Vagina (tissue), 2 donors: ENCODE data around the gene KCTD20. TPM values are rescaled to one million over a fixed set of nuclear protein-coding genes. Genes with fewer than 3 reads are reported as not detected.
"Not testable (repeated sequence)": the region's sequence is repeated elsewhere in the genome, so short reads cannot be mapped to it uniquely, and the experiment has no call there.

Experiments
- DNase-seq, 2 donors: peaks; one replicate each; pipeline ENCODE4 v3.0.0-alpha.2; 2017; ENCODE audit errors: extremely low spot score in 2 of 2
- H3K27ac ChIP-seq: fragments of 200-600 bp; sonication (generic); one replicate; pipeline ENCODE4 v1.5.1; 2019
- H3K27me3 ChIP-seq: fragments of 200-600 bp; sonication (generic); one replicate; pipeline ENCODE4 v1.5.1; 2019
- H3K36me3 ChIP-seq, 2 donors: fragments of 200-600 bp; sonication (generic); one replicate each; pipeline ENCODE4 v1.5.1; 2017 to 2019
- H3K4me1 ChIP-seq: fragments of 200-600 bp; sonication (generic); one replicate; pipeline ENCODE4 v1.5.1; 2019
- H3K4me3 ChIP-seq, 2 donors: fragments of 200-600 bp; sonication (generic); 1 replicate in 1 of 2; 2 replicates in 1 of 2; pipeline ENCODE4 v1.5.1; 2016 to 2019
- H3K9me3 ChIP-seq: fragments of 200-600 bp; sonication (generic); one replicate; pipeline ENCODE4 v1.5.1; 2019
- POLR2A ChIP-seq, 2 donors: fragments of 450-650 bp; IDR thresholded peaks; one replicate each; pipeline ENCODE4 v1.6.1; 2017; ENCODE audit warnings: antibody characterized with exemption in 2 of 2, mild to moderate bottlenecking in 2 of 2, moderate library complexity in 2 of 2
- POLR2AphosphoS5 ChIP-seq, 2 donors: sonication (generic); formaldehyde crosslinking; IDR thresholded peaks; one replicate each; pipeline ENCODE4 v1.9.0; 2017; ENCODE audit warnings: antibody characterized with exemption in 2 of 2, mild to moderate bottlenecking in 2 of 2, low read depth in 1 of 2; ENCODE audit not compliant: insufficient read depth in 1 of 2
- intact Hi-C: fragments of 100-400 bp; cut with DNase I; formaldehyde crosslinking; loops from one replicate; pipeline ENCODE4 v1.15.1; 2023
- total RNA-seq: library from RNA; depleted of rRNA; stranded (reverse); fragments of >200 nt; gene quantifications from one replicate; pipeline ENCODE4 v1.2.3, GENCODE V29; 2016
- TF ChIP-seq, protein P1 (sequence below), 3 experiments: fragments of 450-650 bp in 2 of 3; fragments of 200-600 bp in 1 of 3; sonication (generic) in 1 of 3; IDR thresholded peaks; one replicate each; pipeline ENCODE4 v1.5.1; 2017 to 2019; ENCODE audit warnings: antibody characterized with exemption in 3 of 3, mild to moderate bottlenecking in 2 of 3, moderate library complexity in 2 of 3

Gene KCTD20
- 30.0 TPM for total RNA-seq

DNA sequence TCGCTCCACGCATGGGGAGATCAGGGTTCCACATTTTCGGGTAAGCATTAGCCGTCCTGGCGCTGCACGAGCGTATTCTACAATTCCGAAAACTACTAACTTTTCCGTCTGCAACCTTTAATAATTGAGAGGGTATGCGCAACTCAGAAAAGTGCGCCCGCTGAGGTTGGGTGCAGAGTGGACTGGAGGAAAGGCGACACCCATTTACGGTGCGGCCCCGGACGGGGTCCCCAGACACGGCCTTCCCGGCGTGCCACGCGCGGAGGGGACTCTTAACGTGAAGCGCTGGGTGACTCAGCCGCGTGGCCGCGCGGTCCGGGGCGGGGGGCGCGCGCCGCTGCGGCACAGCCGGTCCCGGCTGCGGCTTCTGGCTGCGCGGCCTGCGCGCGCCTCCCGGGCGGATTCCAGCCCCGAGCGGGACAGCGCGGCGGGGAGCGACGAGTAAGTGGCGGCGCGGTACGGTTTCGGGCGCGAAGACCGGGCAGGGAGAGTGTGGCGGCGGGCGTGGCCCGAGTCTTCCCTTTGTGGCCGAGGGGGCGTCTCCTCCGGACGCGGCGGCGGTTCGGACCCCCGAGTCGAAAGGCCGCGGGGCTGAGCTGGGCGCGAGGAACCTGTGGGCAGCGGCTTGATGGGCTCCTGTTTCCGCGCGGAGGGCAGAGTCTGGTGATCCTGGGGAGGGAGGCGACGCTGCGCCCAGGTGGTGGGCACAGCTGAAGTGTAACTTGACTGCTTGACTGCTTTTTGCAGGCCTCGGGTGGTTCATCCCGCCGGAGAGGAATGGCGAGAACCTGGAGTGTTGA lies at the start of gene KCTD20, which contains the start of gene PXT1:
TSS of gene KCTD20 (plus strand) at position 330 of the 800 bp plus-strand sequence. CDS start 27,098 bp downstream, outside the sequence.
TSS of gene PXT1 (minus strand) at position 184 of the 800 bp plus-strand sequence. CDS start 16,772 bp downstream, outside the sequence.
- Histone ChIP-seq H3K4me3 (peak within 1 kb of the TSS; percentile 84 to 95), H3K36me3 (no peaks in the 10 kb centered on the region), H3K9me3 (no peaks in the 10 kb centered on the region), H3K4me1 (peaks cover 39% of the 10 kb centered on the region), H3K27ac (peak within 1 kb of the TSS; percentile 99), H3K27me3 (no peaks in the 10 kb centered on the region)
- peak in 1 of 2 donors; percentile 90 for DNase-seq
- TF ChIP-seq, protein P1, sequence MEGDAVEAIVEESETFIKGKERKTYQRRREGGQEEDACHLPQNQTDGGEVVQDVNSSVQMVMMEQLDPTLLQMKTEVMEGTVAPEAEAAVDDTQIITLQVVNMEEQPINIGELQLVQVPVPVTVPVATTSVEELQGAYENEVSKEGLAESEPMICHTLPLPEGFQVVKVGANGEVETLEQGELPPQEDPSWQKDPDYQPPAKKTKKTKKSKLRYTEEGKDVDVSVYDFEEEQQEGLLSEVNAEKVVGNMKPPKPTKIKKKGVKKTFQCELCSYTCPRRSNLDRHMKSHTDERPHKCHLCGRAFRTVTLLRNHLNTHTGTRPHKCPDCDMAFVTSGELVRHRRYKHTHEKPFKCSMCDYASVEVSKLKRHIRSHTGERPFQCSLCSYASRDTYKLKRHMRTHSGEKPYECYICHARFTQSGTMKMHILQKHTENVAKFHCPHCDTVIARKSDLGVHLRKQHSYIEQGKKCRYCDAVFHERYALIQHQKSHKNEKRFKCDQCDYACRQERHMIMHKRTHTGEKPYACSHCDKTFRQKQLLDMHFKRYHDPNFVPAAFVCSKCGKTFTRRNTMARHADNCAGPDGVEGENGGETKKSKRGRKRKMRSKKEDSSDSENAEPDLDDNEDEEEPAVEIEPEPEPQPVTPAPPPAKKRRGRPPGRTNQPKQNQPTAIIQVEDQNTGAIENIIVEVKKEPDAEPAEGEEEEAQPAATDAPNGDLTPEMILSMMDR (IDR thresholded peaks at IDR 0.05): no peak
- TF ChIP-seq POLR2AphosphoS5 (IDR thresholded peaks at IDR 0.05; ENCODE audit: insufficient read depth in 1 of 2, low read depth in 1 of 2) (peak; percentile 83 to 84), POLR2A (IDR thresholded peaks at IDR 0.05) (peak in 1 of 2 donors; percentile 82)
- intact Hi-C loops: loop anchor here (10.0 kb wide), 1 partner anchor 102 kb away; the partner anchor contains the start of gene STK38

DNA sequence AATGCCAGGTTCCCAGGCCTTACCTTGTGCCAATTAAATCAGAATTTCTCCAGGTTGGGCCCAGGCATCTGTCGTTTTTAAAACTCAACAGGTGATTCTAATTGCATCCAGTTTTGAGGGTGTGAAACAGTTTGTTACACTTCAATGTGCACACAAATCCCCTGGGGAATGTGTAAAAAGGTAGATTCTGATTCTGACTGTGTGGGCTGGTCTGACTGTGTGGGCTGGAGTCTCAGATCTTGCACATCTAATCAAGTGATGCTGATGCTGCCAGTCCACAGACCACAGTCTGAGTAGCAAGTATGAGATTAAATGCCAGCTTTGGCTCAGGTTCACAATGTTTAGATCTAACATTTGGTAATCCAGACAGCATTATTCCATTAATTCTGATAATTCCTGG lies 42.8 kb upstream of the KCTD20 start:
- Histone ChIP-seq H3K27ac (no peak overlapping the region), H3K4me1 (no peaks in the 10 kb centered on the region), H3K36me3 (no peaks in the 10 kb centered on the region), H3K9me3 (no peaks in the 10 kb centered on the region), H3K4me3 (no peak overlapping the region), H3K27me3 (no peaks in the 10 kb centered on the region)
- intact Hi-C loops: no loop called here
- no peak for DNase-seq
- TF ChIP-seq POLR2AphosphoS5 (IDR thresholded peaks at IDR 0.05; ENCODE audit: insufficient read depth in 1 of 2, low read depth in 1 of 2) (no peak), POLR2A (IDR thresholded peaks at IDR 0.05) (no peak)
- TF ChIP-seq, protein P1 (IDR thresholded peaks at IDR 0.05): no peak

DNA sequence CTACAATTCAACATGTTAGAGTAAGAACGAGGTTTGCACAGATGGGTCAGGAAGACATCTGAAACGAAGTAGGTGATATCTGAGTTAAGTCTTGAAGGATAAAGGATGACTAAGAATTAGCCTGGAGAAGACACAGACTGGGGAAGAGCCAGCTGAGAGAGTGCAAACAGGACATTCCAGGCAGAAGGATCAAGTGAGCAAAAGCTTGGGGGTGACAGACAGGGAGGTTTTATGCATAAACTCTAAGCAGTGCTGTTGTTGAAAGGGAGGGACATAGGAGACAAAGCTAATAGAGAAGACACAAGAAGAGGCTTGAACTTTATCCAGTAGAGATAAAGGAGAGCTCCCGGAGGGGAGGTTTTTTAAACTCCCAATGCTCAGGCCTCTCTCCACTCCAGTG lies 40.3 kb upstream of the KCTD20 start:
- Histone ChIP-seq H3K9me3 (no peaks in the 10 kb centered on the region), H3K4me1 (no peaks in the 10 kb centered on the region), H3K27ac (no peak overlapping the region), H3K4me3 (no peak overlapping the region), H3K36me3 (no peaks in the 10 kb centered on the region), H3K27me3 (no peaks in the 10 kb centered on the region)
- TF ChIP-seq POLR2AphosphoS5 (IDR thresholded peaks at IDR 0.05; ENCODE audit: insufficient read depth in 1 of 2, low read depth in 1 of 2) (no peak), POLR2A (IDR thresholded peaks at IDR 0.05) (no peak)
- TF ChIP-seq, protein P1 (IDR thresholded peaks at IDR 0.05): no peak
- DNase-seq: no peak
- intact Hi-C loops: no loop called here

DNA sequence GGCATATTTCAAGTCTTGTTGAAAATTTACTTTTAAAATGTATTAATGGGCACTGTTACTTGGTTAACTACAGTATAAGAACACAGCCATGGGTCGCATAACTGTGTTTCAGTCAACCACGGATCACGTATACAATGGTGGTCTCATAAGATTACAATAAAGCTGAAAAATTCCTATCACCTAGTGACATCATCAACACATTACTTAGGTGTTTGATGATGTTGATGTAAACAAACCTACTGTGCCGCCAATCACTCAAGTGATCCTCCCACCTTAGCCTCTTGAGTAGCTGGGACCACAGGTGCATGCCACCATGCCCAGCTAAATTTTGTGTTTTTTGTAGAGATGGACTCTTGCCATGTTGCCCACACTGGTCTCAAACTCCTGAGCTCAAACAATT lies 38.6 kb upstream of the KCTD20 start:
- TF ChIP-seq POLR2AphosphoS5 (IDR thresholded peaks at IDR 0.05; ENCODE audit: insufficient read depth in 1 of 2, low read depth in 1 of 2) (no peak), POLR2A (IDR thresholded peaks at IDR 0.05) (no peak)
- TF ChIP-seq, protein P1 (IDR thresholded peaks at IDR 0.05): no peak
- Histone ChIP-seq H3K9me3 (no peaks in the 10 kb centered on the region), H3K4me3 (no peak overlapping the region), H3K27me3 (no peaks in the 10 kb centered on the region), H3K4me1 (no peaks in the 10 kb centered on the region), H3K27ac (no peak overlapping the region), H3K36me3 (no peaks in the 10 kb centered on the region)
- intact Hi-C loops: no loop called here
- no peak for DNase-seq

DNA sequence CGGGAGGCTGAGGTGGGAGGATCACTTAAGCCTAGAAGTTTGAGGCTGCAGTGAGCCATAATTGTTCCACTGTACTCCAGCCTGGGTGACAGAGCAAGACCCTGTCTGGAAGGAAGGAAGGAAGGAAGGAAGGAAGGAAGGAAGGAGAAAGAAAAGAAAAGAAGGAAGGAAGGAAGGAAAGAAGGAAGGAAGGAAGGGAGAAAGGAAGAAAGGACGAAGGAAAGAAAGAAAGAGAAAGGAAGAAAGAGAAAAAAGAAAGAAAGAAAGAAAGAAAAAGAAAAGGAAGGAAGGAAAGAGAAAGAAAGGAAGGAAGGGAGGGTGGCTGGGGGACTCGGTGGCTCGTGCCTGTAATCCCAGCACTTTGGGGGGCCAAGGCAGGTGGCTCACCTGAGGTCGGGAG lies 33.1 kb upstream of the KCTD20 start:
- H3K4me1 ChIP-seq, H3K27me3 ChIP-seq, H3K27ac ChIP-seq, DNase-seq, intact Hi-C loops, H3K9me3 ChIP-seq, H3K4me3 ChIP-seq, H3K36me3 ChIP-seq: not testable (repeated sequence)
